ENCODE results near the gene PRSS33.

DNA sequence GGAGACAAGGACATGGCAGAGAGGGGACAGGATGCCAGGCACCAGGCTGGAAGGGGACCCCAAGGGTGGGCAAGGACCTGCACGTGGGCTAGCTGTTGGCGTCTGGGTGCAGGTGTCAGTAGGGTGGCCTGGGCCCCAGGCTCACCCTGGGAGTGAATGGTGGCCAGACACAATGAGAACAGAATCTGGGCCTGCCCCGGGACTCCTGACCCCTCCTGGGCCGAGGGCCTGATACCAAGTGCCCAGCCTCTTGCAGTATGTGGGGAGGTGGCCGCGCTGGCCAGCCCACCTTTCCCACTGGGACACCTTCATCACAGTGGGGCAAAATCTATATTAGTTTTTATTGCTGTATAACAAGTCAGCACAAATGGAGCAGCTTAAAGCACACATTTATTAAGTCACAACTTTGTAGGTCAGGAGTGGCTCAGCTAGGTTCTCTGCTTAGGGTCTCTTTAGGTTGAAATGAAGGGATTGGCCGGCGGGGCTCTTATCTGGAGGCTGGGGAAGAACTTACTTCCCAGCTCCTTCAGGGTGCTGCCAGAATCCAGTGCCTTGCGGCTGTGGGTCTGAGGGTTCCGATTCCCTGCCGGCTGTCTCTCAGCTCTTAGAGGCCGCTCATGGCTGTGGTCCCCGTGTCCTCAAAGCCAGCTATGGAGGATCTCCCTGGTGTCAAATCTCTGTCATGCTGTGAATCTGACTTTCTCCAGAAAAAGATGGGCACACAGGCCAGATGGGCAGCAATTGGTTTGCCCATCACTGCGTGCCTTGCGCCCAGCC, 3.6 kb downstream of the PRSS33 start:
- TF ChIP-seq POLR2A (IDR thresholded peaks at IDR 0.05; ENCODE audit: extremely low read depth, insufficient read length) (no peak), CTCF (IDR thresholded peaks at IDR 0.05; ENCODE audit: low read depth, low read length) (no peak), MAX (IDR thresholded peaks at IDR 0.05; ENCODE audit: low read depth, low read length) (no peak), MYC (IDR thresholded peaks at IDR 0.05; ENCODE audit: low read depth, low read length) (no peak)

Data from NB4 (cell line).